ENCODE data around the gene TFAP2A.
A peak's percentile ranks its signal among the peaks of the same experiment; 100 is the strongest.

The TFAP2A gene

GRCh38 chr6:10412461-10413261, 2.2 kb downstream of the TFAP2A start:
- DNase-seq (ENCODE audit: low read depth in 2 of 2): no peak

DNA sequence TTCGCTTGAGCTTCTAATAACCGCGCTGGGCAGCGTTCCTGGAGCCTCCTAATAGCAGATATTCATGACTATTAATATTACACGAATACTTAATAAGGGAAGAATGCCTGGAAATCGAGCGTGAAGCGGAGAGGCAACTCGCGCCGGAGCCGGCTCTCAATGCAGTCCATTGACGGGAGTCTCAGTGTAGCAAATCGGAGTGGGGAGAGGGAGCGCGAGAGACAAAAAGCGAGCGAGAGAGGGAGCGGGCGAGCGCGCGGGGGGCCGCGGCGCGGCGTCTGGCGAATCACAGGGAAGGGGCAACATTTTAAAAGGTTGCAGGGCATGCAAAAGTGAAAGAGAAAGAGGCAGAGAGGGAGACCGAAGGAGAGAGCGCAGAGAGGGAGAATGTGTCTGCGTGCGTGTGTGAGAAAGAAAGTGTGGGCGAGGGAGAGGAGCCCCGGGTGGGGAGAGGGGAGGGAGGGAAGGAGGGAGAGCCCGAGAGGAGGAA, 2.9 kb downstream of the TFAP2A start:
- DNase-seq (ENCODE audit: low read depth in 2 of 2): no peak

DNA sequence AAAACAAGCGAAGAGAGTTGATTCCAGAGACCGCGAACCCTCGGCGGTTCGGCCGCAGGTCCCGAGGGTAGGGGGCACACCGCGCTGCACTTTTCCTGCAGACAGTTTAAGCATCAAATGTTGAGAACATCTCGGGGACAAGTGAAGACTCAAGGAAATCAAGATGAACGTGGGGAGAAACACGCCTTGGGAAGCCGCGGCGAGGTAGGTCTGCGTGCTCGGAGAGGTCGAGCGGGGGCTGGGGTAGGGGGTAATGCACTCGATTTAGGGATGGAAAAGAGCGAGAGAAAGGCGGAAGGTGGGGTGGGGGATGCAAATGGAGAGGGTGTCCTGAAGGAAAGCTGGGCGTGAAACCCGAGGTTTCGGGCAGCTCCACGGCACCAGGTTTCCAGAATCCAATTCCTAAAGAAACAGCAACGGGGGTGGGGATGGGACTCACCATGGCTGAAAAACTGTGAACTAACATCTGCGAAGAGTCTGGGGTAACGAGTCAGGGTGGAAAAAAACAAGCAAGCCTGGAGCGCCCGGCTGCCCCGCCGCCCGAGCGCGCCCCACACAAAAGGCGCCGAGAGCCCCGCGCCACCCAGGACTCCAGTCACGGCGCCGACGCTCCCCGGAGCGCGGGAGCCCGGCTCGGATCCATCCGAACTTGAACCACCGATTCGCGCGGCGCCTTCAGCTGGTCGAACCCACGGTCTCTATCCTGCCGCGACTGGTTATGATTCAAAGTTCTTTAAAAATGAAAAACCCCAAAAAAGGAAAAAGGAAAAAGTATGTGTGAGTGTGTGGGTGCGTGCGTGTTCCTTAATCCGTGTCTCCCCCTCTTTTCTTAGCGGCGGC, 3.5 kb downstream of the TFAP2A start:
- DNase-seq (ENCODE audit: low read depth in 2 of 2): no peak

- no peak for DNase-seq (ENCODE audit: low read depth in 2 of 2)
Observed at GRCh38 chr6:10410207-10411050, 4.4 kb downstream of the TFAP2A start.

DNA sequence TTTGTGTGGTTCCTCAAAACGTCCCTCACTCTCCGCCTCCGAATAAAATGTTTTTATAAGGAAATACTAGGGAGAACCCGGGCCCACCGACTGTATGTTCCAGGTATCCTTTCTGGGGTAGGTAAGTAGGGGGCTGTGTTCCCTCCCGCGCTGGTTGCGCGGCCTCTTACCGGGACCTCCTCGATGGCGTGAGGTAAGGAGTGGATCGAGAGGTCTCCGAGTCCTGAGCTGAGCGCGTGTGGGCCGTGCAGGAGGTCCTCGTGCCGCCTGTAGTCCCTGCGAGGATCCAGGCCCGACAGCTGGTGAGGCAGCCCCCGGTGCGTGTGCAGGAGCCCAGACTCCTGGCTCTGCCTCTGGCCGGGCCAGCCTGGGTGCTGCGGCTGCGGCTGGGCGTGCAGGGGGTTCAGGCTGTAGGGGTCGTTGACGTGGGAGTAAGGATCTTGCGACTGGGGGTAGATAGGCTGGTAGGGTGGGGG, 5.1 kb downstream of the TFAP2A start:
- DNase-seq (ENCODE audit: low read depth in 2 of 2): no peak

DNA sequence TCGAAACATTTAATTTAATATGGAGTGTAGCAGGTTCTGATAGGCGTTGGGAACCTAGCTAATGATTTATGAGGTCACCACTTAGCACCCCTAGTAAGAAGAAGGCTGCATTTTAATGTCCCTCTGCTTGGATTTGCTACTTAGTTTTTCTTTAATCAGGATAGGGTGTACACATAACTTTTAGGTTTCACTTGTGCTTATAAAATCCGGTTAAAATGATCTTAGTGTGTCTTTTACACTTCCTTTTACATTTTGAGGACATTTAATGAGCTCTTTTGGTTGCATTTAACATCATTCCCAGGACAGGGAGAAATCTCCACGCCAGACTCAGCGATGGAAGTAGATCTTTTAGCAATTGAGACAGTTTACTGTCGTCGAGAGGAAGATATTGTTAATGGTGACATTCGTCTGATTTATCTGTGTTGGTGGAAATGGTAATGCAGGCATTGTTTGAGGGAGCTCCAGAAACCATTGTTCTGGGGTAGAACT, 5.6 kb downstream of the TFAP2A start:
- DNase-seq (ENCODE audit: low read depth in 2 of 2): no peak

DNA sequence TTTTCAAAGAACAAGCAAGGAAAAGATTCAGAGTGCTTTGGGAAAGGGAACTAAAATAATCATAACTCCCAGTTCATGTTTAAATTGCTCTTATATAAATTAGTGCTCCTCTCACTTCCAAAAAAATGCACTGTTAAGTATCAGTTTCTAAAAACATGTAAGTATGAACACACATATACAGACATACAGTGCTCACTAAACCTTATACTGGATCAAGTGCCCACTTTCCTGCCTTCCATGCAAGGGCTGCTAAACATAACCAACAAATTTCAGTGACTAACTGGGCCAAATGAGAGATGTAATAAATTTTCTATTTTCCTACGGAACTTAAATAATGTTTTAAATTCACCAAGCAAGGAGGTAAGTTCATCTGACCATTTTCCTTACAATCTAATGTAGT, 6.4 kb downstream of the TFAP2A start:
- no peak for DNase-seq (ENCODE audit: low read depth in 2 of 2)

DNA sequence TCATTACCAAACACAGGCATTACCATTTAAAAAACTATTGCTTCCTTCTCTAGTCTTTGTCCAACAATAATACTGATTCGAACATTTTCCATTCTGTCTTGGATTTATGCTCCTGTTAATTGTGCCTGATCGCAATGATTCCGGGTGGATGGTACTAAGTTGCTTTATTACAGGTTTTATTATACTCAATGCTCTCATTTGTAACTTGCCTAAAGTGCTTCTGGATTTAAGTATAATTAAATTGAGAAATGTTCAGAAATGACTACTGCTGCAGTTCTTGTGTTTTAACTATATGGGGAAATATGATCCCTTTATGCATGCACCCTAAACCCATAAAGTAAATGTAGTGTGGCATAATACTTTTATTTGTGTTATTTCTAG, 7.2 kb downstream of the TFAP2A start:
- DNase-seq (ENCODE audit: low read depth in 2 of 2): no peak

DNA sequence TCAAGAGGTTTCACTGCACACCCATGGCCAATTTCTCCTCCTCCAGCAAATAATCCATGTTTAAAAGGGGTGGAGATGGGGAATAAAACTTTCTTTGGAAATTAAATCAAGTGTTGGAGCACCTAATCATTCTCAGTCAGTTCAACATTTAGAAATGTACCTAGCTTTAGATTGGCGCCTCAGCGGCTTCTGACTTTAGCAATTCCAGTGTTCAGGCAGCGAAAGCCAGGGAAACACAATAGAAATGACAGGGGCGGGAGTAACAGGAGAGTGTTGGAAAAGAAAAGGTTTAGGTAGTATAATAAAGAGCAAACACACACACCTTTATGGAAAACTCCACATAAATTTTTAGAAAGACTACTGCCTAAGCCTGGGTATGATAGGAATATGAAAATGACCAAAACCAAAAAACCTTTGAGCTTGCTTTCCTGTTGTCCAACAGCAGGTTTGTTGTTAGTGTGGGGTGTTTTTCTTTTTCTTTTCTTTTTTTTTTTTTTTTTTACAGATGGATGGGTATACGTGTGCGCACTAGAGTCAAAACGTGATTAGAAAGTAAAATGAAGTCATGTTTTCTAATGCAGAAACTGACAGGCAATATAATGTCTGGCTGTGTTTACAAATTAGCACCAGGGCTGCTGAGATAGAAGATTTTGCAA, 7.7 kb downstream of the TFAP2A start:
- no peak for DNase-seq (ENCODE audit: low read depth in 2 of 2)

DNA sequence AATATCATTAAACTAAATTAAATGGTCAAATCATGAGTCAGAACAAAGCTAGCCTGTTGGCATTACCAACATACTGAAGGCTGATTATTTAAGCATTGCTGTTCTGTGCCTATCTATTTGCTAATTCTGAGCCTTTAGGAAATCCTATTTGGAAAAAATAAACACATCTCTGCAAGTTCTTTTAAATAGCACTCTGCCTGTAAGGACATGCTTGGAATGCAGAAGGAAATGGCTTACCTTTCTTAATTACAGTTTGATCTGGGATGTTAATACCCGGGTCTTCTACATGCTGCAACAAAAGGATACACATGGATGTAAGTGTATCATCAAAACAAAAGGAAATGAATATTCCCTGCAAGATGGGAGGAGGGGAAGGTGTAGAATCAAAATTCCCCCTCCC, 8.3 kb downstream of the TFAP2A start:
- no peak for DNase-seq (ENCODE audit: low read depth in 2 of 2)

- no peak for DNase-seq (ENCODE audit: low read depth in 2 of 2)
Observed at GRCh38 chr6:10405513-10405900, 9.4 kb downstream of the TFAP2A start.

GRCh38 chr6:10404799-10405512, 9.9 kb downstream of the TFAP2A start:
- DNase-seq (ENCODE audit: low read depth in 2 of 2): no peak

DNA sequence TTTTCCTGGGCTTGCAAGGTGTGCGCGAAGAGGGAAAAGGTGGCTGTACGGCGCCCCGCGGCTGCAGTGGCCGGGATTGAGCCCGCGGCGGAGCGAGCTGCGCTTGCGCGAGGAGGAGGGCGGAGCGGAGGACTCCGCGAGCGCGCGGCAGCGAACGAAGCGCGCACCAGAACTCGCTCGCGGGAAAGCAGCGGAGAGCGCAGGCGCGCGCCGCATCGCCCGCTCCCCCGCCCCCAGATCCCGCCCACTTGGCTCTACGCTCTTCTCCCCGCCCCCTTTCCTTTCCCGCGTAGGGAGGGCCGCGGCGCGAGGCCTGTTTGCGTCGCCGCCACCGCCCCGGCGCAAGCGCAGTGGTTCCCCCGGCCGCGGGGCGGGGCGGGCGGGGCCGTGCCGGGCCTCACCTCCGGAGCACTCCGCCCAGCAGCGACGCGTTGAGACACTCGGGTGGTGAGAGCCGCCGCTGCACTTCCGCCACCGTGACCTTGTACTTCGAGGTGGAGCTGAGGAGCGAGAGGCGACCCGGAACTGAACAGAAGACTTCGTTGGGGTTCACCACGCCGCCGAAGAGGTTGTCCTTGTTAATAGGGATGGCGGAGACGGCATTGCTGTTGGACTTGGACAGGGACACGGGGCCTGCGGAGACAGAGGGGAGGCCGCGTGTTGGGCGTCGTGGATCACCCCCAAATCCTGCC, 10.6 kb downstream of the TFAP2A start:
- peak; percentile 79 to 81 for DNase-seq (ENCODE audit: low read depth in 2 of 2)

DNA sequence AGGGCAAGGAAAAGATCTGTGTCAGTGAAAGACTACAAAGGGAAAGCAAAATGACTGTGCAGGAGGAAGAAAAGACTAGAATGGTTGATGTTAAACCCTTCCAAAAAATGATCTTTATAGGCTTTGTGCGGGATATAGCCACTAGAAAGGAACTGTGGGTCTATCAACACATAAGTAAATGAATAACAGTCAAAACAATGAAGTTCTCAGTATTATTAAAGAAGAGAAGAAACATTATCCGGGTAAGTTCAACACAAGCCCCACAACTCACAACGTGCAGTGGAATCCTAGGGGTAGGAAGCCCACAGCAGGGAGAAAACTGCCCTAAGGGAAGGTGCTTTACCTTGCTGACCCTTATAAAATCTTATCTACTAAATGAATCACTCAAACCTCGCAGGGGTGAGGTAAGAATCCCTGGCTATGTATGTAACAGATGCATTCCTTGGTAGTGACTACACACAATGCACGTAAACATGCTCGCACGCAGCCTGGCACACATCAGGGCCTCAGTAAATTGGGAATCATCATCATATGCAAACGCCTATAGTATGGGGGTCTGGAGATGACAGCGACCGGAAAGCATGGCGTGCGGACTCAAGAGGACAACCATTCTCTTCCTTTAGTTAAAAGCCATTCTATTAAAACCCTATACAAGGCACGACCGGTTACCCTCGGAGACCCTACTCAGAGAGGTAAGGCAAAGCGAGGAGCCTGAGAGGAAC, 11.3 kb downstream of the TFAP2A start:
- DNase-seq (ENCODE audit: low read depth in 2 of 2): no peak

GRCh38 chr6:10402648-10403311, 12.1 kb downstream of the TFAP2A start:
- DNase-seq (ENCODE audit: low read depth in 2 of 2): no peak

DNA sequence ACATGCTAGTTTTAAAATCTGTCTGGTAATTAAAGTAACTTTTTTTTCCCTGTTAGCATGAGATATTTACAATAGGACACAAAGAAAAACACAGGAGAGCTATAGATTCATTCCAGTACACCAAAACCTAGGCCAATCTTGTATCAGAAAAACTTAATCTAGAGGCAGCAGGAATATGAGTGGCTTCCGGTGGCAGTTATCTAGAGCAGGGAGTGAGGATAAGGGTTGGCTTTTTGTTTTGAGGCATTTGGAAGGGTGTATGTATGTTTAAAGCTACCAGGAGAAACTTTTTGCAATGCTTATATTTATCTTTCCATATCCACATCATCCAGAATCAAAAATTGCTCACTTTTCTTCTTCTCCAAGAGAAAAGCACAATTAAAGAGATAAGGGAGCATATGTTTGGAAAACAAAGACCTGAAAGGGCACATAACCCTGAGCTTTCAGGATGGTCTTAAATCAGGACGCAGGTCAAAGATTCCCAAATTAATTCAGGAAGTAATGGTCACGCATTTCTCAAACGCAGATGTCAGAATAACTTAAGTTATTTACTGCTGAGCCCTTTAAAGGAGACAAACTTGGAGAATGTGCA, 13.1 kb downstream of the TFAP2A start:
- DNase-seq (ENCODE audit: low read depth in 2 of 2): no peak

DNA sequence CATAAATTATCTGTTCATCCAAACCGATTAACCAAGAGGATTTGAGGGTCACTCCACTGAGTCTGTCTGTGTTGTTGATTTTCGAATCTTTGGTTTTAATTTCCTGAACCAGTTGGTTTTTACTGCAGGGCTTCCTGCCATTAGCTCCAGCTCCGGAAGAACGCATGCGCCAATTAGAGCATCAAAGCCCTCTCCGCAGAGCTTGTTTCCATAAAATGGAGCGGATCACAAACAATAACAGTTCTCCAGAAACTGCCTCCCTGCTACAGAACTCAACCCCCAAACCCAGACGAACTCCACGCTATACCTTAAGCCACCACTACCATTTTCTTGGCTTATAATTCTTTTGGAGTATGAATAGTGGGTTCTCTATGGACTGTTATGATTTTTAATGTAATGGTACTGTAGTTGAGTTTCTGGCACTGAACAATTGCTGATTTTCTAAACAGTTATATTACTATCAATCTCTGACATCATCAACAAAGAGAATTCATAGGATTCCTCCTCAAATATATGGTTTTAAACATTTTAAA, 13.8 kb downstream of the TFAP2A start:
- no peak for DNase-seq (ENCODE audit: low read depth in 2 of 2)

DNA sequence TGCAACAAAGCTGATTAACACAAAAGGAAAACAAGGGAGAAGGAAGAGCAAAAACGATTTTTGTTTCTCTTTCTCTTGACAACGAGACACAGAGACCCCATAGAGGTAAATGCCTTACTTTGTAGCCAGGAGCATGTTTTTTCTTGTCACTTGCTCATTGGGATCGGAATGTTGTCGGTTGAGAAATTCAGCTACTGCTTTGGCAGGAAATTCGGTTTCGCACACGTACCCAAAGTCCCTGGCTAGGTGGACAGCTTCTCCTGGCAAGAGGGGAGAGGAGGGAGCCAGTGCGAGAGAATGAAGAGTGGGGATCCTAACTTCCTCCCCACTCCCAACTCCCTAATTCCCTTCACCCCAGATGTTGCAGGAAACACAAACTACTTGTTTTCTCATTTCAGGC, 14.5 kb downstream of the TFAP2A start:
- DNase-seq (ENCODE audit: low read depth in 2 of 2): no peak
